Measurements from ENCODE around the gene MYO3B.

The MYO3B gene

DNA sequence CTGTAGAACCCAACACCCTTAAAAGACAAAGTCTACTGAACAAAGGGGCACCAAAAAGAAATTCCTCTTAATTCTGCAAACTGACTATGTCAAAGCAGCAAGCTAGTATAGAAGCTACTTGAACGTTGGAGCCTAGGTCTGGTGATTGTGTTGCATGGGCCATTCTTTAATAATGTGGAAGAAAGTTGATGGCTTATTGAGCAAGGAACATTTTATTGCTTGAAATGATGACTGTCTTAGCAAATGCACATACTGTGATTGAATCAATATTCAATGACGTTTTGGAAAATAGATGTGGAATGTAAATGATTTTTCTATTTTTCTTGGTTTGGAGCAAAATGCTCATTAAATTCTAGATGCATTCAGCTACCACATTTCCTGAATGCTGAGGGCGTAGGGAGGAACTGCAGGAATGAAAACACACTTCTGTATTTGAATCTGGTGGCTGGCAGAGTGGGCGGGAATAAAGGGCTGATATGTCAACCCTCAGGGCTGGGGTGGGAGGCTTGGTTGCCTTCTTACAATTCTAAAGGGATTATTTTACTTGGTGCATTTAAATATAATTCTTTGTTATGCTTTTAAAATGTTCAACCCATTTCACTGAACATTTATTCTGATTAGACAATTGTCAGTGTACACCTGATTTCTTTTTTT, 26.5 kb downstream of the MYO3B start:
- TF ChIP-seq, protein P1, sequence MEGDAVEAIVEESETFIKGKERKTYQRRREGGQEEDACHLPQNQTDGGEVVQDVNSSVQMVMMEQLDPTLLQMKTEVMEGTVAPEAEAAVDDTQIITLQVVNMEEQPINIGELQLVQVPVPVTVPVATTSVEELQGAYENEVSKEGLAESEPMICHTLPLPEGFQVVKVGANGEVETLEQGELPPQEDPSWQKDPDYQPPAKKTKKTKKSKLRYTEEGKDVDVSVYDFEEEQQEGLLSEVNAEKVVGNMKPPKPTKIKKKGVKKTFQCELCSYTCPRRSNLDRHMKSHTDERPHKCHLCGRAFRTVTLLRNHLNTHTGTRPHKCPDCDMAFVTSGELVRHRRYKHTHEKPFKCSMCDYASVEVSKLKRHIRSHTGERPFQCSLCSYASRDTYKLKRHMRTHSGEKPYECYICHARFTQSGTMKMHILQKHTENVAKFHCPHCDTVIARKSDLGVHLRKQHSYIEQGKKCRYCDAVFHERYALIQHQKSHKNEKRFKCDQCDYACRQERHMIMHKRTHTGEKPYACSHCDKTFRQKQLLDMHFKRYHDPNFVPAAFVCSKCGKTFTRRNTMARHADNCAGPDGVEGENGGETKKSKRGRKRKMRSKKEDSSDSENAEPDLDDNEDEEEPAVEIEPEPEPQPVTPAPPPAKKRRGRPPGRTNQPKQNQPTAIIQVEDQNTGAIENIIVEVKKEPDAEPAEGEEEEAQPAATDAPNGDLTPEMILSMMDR (IDR thresholded peaks at IDR 0.05), result no peak

DNA sequence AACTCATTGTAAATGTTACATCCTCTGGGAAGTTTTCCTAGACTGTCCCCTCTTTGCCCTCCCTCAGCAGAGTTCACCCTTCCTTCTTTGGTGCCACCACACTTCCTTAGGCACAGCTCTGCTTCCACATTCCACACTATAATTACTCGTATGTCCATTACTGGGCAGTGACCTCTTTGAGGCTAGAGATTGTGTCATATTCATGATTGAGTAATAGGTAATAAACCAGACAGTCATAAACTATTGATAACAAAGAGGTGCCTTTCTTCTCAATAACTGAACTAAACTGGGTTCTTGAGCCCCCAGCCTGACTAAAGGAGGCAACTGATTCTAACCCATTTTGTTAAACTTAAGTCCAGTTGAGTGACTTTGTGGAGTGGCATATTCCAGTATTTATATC, 28.3 kb downstream of the MYO3B start:
- TF ChIP-seq, protein P1 (IDR thresholded peaks at IDR 0.05), result no peak

DNA sequence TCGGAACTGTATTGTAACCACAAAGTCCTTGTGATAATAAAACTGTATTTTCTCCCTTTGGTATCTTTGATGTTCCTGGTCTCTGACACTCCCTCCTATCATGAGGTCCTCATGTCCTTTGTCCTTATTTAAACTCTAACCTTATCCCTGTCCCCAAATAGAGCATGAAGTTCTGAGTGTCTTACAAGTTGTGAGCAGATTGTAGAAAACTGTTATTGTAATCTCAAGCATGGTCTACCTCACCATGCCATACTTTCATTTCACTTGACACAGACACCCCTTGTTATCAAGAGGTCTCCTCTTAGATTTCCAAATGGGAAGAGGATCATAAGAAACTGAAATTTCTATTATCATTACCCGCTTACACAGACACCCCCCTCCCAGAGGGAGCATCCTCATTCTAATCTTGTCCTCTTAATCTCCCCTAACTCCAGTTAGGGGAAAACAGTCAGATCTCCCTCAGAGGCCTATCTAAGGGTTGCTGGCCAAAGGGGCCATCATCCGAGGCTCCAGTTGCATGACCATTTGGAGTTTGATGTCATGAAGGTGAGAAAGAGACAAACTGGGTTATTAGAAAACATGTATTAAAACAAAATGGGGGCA, 29.0 kb downstream of the MYO3B start:
- TF ChIP-seq, protein P1 (IDR thresholded peaks at IDR 0.05), result no peak

DNA sequence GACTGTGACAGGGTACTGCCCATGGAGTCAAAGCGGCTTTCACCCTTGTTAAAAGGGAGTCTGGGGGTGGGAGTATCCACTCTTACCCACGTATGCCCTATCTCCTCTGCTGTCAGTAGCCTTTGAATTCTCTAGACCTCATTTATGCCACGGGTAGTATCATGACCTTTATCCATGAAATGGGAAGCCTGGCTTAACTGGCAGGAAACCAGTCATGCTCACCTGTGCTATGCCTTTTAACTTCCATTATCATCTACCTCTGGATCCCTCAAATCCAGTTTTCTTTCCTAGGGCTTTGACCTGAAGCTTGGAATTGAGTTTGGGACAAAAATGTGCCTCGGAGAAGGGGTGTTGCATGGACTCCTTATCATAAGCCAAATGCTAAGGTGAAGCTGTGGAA, 30.0 kb downstream of the MYO3B start:
- TF ChIP-seq, protein P1 (IDR thresholded peaks at IDR 0.05), result no peak

DNA sequence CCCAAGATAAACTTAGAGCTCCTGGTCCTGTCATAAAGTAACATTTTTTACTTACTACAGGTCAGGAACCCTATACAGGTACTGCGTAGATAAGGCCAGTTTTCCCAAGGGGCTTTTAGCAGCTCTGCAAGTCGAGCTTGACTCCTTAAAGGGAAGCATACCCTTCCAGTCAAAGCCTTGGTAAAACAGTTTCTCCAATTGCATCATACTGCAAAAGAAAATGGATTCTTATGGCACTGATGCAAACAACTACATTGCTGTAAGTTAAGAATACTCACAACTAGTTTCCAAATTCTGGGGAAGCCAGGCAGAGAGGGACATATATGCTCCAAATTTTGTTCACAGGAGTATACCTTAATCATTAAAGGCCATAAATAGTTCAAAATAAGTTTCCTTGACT, 31.0 kb downstream of the MYO3B start:
- TF ChIP-seq, protein P1 (IDR thresholded peaks at IDR 0.05), result no peak

DNA sequence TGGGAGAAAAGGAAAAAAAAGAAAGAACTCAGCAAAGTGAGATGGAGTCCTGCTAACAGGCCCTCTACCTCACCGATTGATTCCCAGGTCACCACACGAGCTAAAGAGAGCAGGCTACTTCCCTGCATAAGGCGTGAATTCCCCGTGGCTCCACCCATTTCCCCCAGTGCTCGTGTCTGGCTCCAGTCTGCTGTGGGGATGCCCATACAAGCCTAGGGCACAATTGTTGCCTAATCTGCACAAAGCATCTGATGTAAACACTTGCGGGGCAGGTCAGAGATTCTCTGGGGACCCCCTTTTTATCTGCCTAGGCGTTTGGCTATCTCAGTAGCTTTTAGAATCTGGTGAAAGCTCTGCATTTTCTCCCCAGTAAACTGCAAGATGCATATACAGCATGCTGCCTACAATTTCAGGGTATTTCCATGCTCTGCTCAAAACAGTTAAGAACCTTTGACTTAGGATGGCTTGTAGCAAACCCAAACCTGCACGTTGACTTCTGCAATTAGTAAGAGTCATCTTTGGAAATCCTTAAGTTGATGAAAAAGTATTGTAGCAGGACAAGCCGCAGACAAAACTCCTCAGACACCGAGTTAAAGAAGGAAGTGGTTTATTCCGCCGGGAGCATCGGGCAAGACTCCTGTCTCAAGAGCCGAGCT, 34.8 kb downstream of the MYO3B start:
- TF ChIP-seq, protein P1 (IDR thresholded peaks at IDR 0.05), result no peak

DNA sequence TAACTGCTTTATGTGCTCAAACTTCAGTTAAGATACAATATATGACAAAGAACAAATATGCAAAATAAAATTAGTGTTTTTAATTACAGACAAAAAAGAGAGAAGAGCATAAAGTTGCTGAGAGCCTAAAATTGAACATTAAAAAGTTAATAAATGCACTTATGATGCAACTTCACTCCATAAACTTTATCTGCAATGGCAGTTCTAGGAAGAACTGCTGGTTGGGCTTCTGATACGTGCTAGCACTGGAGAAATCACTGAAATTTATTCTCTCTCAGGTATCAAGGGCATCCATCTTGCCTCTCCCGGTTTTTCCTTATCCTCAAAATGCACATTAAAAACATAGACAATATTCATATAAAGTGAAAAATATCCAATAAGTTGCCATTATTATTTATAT, 35.7 kb downstream of the MYO3B start:
- TF ChIP-seq, protein P1 (IDR thresholded peaks at IDR 0.05), result no peak
